ENCODE results near the gene SMAGP. TPM values are rescaled to one million over a fixed set of nuclear protein-coding genes. Genes with fewer than 3 reads are reported as not detected.
A peak's percentile ranks its signal among the peaks of the same experiment; 100 is the strongest.

The SMAGP gene
- total RNA-seq, 1 donor = 5.2 TPM

DNA sequence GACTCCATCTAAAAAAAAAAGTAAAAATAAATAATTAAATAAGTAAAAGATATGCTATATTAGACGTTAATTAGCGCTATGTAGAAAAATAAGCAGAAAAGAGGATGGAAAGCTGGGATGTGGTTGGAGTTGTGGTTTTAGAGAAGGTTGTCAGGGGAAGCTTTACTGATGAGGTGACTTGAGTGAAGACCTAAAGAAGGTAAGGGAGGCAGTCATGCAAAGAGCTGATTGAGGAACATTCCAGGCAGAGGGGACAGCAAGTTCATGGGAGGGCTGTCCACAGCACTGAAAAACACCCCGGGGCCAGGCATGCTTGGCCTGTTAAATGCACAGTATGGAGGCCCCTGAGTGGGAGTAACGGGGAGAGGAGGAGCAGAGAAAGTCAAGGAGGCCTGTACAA is 15.7 kb downstream of the SMAGP start:
- no peak for DNase-seq (ENCODE audit: low read depth)
- TF ChIP-seq, protein P1, sequence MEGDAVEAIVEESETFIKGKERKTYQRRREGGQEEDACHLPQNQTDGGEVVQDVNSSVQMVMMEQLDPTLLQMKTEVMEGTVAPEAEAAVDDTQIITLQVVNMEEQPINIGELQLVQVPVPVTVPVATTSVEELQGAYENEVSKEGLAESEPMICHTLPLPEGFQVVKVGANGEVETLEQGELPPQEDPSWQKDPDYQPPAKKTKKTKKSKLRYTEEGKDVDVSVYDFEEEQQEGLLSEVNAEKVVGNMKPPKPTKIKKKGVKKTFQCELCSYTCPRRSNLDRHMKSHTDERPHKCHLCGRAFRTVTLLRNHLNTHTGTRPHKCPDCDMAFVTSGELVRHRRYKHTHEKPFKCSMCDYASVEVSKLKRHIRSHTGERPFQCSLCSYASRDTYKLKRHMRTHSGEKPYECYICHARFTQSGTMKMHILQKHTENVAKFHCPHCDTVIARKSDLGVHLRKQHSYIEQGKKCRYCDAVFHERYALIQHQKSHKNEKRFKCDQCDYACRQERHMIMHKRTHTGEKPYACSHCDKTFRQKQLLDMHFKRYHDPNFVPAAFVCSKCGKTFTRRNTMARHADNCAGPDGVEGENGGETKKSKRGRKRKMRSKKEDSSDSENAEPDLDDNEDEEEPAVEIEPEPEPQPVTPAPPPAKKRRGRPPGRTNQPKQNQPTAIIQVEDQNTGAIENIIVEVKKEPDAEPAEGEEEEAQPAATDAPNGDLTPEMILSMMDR (IDR thresholded peaks at IDR 0.05; ENCODE audit: insufficient read depth, low read depth, low read length) = no peak
- H3K4me3 ChIP-seq (ENCODE audit: low read depth, low read length) = no peak overlapping the region

DNA sequence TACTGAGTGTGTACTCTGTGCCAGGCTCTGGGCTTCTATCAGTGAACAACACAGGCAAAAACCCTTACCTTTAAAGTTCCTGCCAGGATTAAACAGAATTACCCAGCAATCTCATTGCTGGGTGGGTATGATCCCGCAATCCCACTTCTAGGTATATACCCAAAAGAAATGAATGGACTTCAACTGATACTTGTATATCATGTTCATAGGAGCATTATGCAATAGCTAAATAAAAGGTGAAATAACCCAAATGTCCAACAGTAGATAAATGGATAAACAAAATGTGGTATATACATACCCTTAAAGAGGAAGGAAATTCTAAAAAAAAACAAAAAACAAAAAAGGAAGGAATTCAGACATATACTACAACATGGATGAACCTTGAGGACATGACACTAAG is 16.9 kb downstream of the SMAGP start:
- H3K4me3 ChIP-seq (ENCODE audit: low read depth, low read length) = no peak overlapping the region
- TF ChIP-seq, protein P1 (IDR thresholded peaks at IDR 0.05; ENCODE audit: insufficient read depth, low read depth, low read length) = no peak
- DNase-seq (ENCODE audit: low read depth) = no peak

DNA sequence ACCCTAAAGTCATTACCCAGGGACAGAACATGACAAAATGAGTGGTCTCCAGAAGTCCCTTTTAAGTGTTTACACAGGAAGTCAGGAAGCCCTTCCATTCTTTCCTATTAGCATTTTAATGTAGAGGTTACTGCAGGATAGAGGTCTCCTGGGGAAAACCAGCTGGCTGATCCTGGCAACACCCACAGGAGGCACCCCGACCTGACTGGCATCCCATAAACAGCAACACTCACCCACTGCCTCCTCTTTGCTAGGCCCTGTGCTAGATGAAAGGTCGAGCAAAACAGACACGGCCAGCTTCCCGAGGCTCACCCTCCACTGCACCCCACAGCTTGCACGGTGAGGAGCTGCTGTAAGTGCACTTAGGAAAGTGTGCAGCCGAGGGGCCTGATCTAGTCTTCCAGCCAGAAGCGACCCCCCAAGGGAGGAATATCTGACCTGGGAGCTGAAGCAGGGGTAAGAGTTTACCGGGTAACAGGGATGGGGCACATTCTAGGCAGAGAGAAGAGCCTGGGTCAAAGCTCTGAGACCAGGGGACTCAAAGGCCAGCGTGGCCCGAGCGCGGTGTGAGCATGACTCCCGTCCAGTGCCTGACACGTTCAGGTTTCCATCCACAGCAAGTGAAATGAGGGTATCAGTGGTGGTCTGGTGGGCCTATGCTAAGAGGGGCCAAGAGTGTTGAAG is 22.6 kb downstream of the SMAGP start:
- no peak for DNase-seq (ENCODE audit: low read depth)
- H3K4me3 ChIP-seq (ENCODE audit: low read depth, low read length) = no peak overlapping the region
- TF ChIP-seq, protein P1 (IDR thresholded peaks at IDR 0.05; ENCODE audit: insufficient read depth, low read depth, low read length) = no peak

DNA sequence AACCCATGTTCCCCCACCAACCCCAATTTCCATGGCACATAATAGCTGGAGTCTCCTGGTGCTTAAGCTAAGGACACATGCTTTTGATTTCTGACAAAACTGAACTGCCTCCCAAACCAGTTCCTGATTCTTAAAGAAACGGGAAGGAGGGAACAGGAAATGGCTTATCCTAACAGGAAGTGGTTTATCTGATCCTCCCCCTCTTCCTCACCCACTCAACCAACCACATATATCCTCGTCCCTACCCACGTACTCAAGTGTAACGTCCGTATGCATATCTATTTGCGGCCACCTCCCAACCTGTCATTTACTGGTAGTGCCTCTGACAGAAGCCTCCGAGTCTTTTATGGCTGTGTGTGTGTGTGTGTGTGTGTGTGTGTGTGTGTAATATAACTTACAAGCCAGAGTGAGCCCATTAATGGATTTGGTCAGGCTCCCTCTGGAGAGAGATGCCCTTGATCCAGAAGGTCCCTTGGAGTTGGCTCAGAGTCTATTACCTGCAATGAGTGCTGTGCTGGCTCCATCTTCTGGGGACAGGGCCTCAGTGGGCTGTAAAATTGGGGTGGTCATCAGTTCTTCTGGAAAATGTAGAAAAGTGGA is 23.9 kb downstream of the SMAGP start:
- TF ChIP-seq, protein P1 (IDR thresholded peaks at IDR 0.05; ENCODE audit: insufficient read depth, low read depth, low read length) = peak; percentile 17
- no peak overlapping the region for H3K4me3 ChIP-seq (ENCODE audit: low read depth, low read length)

DNA sequence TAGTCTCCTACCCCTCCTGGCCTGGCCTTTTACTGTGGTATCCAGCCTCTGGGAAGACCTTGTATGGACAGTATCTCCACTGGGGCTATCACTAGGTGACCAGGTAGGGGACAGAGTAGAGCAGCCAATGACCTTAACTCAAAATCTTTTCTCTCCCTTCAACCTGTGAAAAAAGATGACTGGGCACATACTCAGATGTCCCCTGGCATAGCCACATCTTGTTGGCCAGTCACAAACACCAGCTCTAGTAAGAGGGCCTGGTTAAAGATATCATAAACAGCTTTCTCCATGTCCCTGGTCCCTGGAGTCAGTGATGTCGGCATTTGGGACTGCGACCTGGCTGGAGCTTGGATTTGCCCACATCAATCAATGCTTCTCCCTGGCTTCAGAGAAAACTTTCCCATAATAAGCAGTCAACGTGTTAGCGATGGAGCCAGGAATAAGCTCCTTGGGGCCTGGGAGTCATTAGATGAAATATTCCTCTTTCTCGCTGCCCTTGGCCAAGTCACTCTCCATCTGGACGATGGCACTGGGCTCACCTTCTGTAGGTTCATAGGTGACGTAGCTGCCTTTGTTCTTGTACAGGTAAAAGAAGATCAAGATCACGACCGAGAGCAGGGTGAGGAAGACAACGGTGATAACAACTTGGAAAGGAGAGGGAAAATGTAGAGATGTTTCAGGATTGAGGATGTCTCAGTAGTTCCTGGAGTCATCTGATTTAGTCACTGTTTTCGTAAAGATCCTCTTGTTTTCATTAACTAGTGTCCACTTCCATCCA is 24.6 kb downstream of the SMAGP start:
- TF ChIP-seq, protein P1 (IDR thresholded peaks at IDR 0.05; ENCODE audit: insufficient read depth, low read depth, low read length) = no peak
- H3K4me3 ChIP-seq (ENCODE audit: low read depth, low read length) = no peak overlapping the region
- no peak for DNase-seq (ENCODE audit: low read depth)

More for the DNA sequence above, 23.9 kb downstream of the SMAGP start:
- peak; percentile 77 for DNase-seq (ENCODE audit: low read depth)

DNA sequence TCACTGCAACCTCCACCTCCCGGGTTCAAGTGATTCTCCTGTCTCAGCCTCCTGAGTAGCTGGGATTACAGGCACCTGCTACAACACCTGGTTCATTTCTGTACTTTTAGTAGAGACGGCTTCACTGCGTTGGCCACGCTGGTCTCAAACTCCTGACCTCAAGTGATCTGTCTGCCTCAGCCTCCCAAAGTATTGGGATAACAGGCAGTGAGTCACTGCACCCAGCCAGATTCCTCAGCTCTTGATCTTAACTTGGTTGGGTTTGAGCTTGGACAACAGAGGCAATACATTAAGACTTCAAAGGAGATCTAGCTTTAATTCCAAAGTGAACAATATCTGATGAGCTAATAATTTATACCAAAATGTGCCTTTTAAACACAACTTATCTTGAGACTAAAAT is 25.9 kb downstream of the SMAGP start:
- no peak for DNase-seq (ENCODE audit: low read depth)
- H3K4me3 ChIP-seq (ENCODE audit: low read depth, low read length) = no peak overlapping the region
- TF ChIP-seq, protein P1 (IDR thresholded peaks at IDR 0.05; ENCODE audit: insufficient read depth, low read depth, low read length) = no peak

Data from fibroblast of villous mesenchyme (primary cell).